Lower lobe of right lung (tissue), 2 donors: ENCODE measurements around the gene VAV2. TPM values are rescaled to one million over a fixed set of nuclear protein-coding genes. Genes with fewer than 3 reads are reported as not detected.

ENCODE experiments used
- ATAC-seq, 2 donors: fragments of 200-7000 bp; cut with Tn5 transposase; one replicate each; pipeline ENCODE4 v1.9.1; 2020 to 2022; ENCODE audit warnings: mild to moderate bottlenecking in 2 of 2, moderate library complexity in 2 of 2
- DNase-seq: peaks from one replicate; pipeline ENCODE4 v3.0.0-alpha.2; 2020
- H3K27ac ChIP-seq: fragments of 200-600 bp; one replicate; pipeline ENCODE4 v1.8.0; 2022
- H3K27me3 ChIP-seq: fragments of 200-600 bp; one replicate; pipeline ENCODE4 v1.8.0; 2022; ENCODE audit warnings: low read depth
- H3K36me3 ChIP-seq: fragments of 200-600 bp; one replicate; pipeline ENCODE4 v1.8.0; 2022; ENCODE audit warnings: mild to moderate bottlenecking
- H3K4me1 ChIP-seq: fragments of 200-600 bp; one replicate; pipeline ENCODE4 v1.8.0; 2022
- H3K4me3 ChIP-seq: fragments of 200-600 bp; one replicate; pipeline ENCODE4 v1.8.0; 2022; ENCODE audit warnings: mild to moderate bottlenecking
- H3K9me3 ChIP-seq: fragments of 200-600 bp; one replicate; pipeline ENCODE4 v1.8.0; 2022
- CTCF ChIP-seq: fragments of 200-600 bp; IDR thresholded peaks from one replicate; pipeline ENCODE4 v1.8.0; 2022; ENCODE audit warnings: antibody characterized with exemption, mild to moderate bottlenecking
- intact Hi-C: fragments of 100-400 bp; cut with DNase I; formaldehyde crosslinking; loops from one replicate; pipeline ENCODE4 v1.11.0; 2022
- total RNA-seq: library from RNA; stranded (reverse); fragmentation: NEBNext Ultra II Directional; extraction: Animal tissue kit (Norgen Biotek cat#: 25700); gene quantifications from one replicate; pipeline ENCODE4 v1.2.1, GENCODE V29; 2021
- donor health status: DM: no; HTN: yes; CAD: no; lungs with severe emphysema.

VAV2 gene
- total RNA-seq, 1 donor from 2014 or later, result 26.9 TPM

DNA sequence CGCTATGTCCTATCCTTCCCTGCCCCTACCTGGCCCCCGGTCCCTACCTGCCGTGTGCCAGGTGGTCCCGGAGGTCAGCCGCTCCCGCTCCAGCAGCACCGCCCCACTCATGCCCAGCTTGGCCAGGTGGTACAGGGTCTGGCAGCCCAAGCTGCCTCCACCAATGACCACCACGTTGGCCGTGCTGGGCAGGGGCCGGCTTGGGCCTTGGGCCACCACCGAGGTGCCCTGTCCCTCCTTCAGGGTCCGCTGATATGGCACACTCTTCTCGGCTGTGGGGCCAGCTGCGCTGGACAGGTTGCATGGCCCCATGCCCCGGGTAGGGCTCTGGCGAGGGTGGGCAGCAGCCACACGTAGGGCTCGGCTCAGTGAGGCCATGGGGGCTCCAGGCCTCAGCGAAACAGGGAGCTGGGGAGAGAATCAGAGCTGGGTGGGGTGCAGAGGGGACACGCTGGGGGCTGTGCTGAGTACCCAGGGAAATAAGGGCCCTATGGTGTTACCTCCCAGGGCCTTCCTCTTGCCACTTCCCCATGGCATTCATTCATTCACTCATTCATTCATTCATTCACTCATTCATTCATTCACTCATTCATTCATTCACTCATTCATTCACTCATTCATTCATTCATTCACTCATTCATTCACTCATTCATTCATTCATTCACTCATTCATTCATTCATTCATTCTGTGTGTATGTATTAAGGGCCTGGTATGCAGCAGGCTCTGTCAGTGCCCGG is 258.2 kb downstream of the VAV2 start:
- no peak for TF ChIP-seq CTCF
- peaks cover 7% of the 10 kb centered on the region for H3K27me3 ChIP-seq
- H3K27ac ChIP-seq, result no peak overlapping the region
- peaks cover 13% of the 10 kb centered on the region for H3K4me1 ChIP-seq
- H3K9me3 ChIP-seq, result no peaks in the 10 kb centered on the region
- DNase-seq (no peak), ATAC-seq (no peak)
- no peak overlapping the region for H3K4me3 ChIP-seq
- H3K36me3 ChIP-seq, result no peaks in the 10 kb centered on the region
- intact Hi-C loops, result no loop called here

- Histone ChIP-seq H3K4me1 (peaks cover 10% of the 10 kb centered on the region), H3K27ac (no peak overlapping the region), H3K27me3 (peaks cover 7% of the 10 kb centered on the region), H3K9me3 (no peaks in the 10 kb centered on the region), H3K4me3 (no peak overlapping the region), H3K36me3 (no peaks in the 10 kb centered on the region)
- intact Hi-C loops, result no loop called here
- DNase-seq (no peak), ATAC-seq (no peak)
- no peak for TF ChIP-seq CTCF
Observed at GRCh38 chr9:133733421-133733795, 258.7 kb downstream of the VAV2 start.

DNA sequence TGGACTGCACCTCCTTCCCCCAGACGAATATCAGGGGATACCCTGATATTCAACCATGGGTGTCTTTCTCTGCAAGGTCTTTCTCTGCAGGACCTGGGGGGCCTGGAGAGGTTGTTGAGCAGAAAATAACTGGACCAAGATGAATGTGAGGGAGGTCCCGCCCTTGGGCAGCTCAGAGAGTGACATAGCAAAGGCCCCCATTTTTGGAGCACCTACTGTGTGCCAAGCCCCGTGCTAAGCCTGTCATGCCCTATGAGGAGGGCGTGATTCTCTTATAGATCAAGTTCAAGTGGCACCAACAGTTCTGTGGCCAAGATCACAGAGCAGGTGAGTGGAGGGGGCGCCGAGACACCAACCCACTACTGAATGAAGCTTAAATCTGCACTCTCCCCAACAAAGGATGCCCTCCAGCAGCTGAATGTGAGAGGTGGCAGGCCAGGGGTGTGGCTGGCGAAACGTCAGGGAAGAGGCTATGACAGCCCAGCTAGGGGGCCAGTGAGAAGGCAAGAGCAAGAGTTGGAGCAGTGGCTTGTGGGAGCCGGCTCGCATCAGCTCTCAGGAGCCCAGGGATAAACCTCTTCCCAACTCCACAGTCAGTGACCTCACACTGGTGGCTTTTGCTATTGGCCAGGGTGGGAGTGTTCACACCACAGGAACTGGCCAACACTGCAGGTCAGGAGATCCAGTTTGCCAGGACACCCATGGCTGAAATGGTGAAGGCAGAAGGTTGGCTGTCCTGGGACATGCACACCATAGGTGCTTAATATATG is 259.3 kb downstream of the VAV2 start:
- TF ChIP-seq CTCF, result no peak
- no peak overlapping the region for H3K4me3 ChIP-seq
- H3K27me3 ChIP-seq, result peaks cover 7% of the 10 kb centered on the region
- DNase-seq (no peak), ATAC-seq (no peak)
- H3K36me3 ChIP-seq, result no peaks in the 10 kb centered on the region
- intact Hi-C loops, result no loop called here
- H3K4me1 ChIP-seq, result peaks cover 5% of the 10 kb centered on the region
- no peak overlapping the region for H3K27ac ChIP-seq
- no peaks in the 10 kb centered on the region for H3K9me3 ChIP-seq

- no peak for TF ChIP-seq CTCF
- intact Hi-C loops, result no loop called here
Observed at GRCh38 chr9:133731876-133732638, 260.1 kb downstream of the VAV2 start.

GRCh38 chr9:133730994-133731715 is 261.0 kb downstream of the VAV2 start:
- H3K4me3 ChIP-seq, result no peak overlapping the region
- TF ChIP-seq CTCF, result no peak
- DNase-seq (no peak), ATAC-seq (no peak)
- peaks cover 13% of the 10 kb centered on the region for H3K27me3 ChIP-seq
- intact Hi-C loops, result no loop called here
- no peaks in the 10 kb centered on the region for H3K4me1 ChIP-seq
- no peaks in the 10 kb centered on the region for H3K36me3 ChIP-seq
- no peak overlapping the region for H3K27ac ChIP-seq
- H3K9me3 ChIP-seq, result no peaks in the 10 kb centered on the region

More at GRCh38 chr9:133731876-133732638, 260.1 kb downstream of the VAV2 start:
- no peak for ATAC-seq
- H3K36me3 ChIP-seq, result no peaks in the 10 kb centered on the region
- no peaks in the 10 kb centered on the region for H3K9me3 ChIP-seq
- DNase-seq, result no peak
- H3K27me3 ChIP-seq, result peaks cover 11% of the 10 kb centered on the region
- H3K27ac ChIP-seq, result no peak overlapping the region
- no peak overlapping the region for H3K4me3 ChIP-seq
- no peaks in the 10 kb centered on the region for H3K4me1 ChIP-seq
